ENCODE measurements around the gene CTDSP2. TPM values are rescaled to one million over a fixed set of nuclear protein-coding genes. Genes with fewer than 3 reads are reported as not detected.

CTDSP2 gene
- total and polyA plus RNA-seq, 2 of the 8 experiments (the other 6 are each of a cell fraction or from before 2014, with no cell fraction given): 71.3 to 91.7 TPM

- TF ChIP-seq, protein P1, sequence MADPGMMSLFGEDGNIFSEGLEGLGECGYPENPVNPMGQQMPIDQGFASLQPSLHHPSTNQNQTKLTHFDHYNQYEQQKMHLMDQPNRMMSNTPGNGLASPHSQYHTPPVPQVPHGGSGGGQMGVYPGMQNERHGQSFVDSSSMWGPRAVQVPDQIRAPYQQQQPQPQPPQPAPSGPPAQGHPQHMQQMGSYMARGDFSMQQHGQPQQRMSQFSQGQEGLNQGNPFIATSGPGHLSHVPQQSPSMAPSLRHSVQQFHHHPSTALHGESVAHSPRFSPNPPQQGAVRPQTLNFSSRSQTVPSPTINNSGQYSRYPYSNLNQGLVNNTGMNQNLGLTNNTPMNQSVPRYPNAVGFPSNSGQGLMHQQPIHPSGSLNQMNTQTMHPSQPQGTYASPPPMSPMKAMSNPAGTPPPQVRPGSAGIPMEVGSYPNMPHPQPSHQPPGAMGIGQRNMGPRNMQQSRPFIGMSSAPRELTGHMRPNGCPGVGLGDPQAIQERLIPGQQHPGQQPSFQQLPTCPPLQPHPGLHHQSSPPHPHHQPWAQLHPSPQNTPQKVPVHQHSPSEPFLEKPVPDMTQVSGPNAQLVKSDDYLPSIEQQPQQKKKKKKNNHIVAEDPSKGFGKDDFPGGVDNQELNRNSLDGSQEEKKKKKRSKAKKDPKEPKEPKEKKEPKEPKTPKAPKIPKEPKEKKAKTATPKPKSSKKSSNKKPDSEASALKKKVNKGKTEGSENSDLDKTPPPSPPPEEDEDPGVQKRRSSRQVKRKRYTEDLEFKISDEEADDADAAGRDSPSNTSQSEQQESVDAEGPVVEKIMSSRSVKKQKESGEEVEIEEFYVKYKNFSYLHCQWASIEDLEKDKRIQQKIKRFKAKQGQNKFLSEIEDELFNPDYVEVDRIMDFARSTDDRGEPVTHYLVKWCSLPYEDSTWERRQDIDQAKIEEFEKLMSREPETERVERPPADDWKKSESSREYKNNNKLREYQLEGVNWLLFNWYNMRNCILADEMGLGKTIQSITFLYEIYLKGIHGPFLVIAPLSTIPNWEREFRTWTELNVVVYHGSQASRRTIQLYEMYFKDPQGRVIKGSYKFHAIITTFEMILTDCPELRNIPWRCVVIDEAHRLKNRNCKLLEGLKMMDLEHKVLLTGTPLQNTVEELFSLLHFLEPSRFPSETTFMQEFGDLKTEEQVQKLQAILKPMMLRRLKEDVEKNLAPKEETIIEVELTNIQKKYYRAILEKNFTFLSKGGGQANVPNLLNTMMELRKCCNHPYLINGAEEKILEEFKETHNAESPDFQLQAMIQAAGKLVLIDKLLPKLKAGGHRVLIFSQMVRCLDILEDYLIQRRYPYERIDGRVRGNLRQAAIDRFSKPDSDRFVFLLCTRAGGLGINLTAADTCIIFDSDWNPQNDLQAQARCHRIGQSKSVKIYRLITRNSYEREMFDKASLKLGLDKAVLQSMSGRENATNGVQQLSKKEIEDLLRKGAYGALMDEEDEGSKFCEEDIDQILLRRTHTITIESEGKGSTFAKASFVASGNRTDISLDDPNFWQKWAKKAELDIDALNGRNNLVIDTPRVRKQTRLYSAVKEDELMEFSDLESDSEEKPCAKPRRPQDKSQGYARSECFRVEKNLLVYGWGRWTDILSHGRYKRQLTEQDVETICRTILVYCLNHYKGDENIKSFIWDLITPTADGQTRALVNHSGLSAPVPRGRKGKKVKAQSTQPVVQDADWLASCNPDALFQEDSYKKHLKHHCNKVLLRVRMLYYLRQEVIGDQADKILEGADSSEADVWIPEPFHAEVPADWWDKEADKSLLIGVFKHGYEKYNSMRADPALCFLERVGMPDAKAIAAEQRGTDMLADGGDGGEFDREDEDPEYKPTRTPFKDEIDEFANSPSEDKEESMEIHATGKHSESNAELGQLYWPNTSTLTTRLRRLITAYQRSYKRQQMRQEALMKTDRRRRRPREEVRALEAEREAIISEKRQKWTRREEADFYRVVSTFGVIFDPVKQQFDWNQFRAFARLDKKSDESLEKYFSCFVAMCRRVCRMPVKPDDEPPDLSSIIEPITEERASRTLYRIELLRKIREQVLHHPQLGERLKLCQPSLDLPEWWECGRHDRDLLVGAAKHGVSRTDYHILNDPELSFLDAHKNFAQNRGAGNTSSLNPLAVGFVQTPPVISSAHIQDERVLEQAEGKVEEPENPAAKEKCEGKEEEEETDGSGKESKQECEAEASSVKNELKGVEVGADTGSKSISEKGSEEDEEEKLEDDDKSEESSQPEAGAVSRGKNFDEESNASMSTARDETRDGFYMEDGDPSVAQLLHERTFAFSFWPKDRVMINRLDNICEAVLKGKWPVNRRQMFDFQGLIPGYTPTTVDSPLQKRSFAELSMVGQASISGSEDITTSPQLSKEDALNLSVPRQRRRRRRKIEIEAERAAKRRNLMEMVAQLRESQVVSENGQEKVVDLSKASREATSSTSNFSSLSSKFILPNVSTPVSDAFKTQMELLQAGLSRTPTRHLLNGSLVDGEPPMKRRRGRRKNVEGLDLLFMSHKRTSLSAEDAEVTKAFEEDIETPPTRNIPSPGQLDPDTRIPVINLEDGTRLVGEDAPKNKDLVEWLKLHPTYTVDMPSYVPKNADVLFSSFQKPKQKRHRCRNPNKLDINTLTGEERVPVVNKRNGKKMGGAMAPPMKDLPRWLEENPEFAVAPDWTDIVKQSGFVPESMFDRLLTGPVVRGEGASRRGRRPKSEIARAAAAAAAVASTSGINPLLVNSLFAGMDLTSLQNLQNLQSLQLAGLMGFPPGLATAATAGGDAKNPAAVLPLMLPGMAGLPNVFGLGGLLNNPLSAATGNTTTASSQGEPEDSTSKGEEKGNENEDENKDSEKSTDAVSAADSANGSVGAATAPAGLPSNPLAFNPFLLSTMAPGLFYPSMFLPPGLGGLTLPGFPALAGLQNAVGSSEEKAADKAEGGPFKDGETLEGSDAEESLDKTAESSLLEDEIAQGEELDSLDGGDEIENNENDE (IDR thresholded peaks at IDR 0.05; ENCODE audit: insufficient replicate concordance, low read length): no peak
- TF ChIP-seq RNF2 (IDR thresholded peaks at IDR 0.05; ENCODE audit: borderline replicate concordance, low read depth, low read length, missing control alignments, poor library complexity, severe bottlenecking) (no peak), SUZ12 (IDR thresholded peaks at IDR 0.05; ENCODE audit: low read length) (peak; percentile 33; the same call in 1 of the 2 replicates), TAF1 (IDR thresholded peaks at IDR 0.05; ENCODE audit: low read depth, low read length) (0 out of 2 replicates have a peak, but pooled peaks have one; percentile 25), TEAD4 (IDR thresholded peaks at IDR 0.05; ENCODE audit: low read depth, low read length) (no peak), HDAC2 (IDR thresholded peaks at IDR 0.05; ENCODE audit: borderline replicate concordance in 1 of 2, low read depth in 2 of 2, low read length in 2 of 2) (0 out of 4 replicates have a peak, but pooled peaks of 1 of the 2 experiments have one; percentile 17), EGR1 (IDR thresholded peaks at IDR 0.05; ENCODE audit: borderline replicate concordance, low read depth, low read length) (no peak), YY1 (IDR thresholded peaks at IDR 0.05; ENCODE audit: low read depth, low read length) (no peak), TBP (IDR thresholded peaks at IDR 0.05; ENCODE audit: low read depth, low read length) (peak; percentile 51; the same call in 1 of the 2 replicates)
Observed at GRCh38 chr12:57772429-57773322, 73.9 kb downstream of the CTDSP2 start, which contains the start of gene EEF1AKMT3 (continued).

Data from H1 (cell line).